GM04504 (cell line): ENCODE results near the gene MDC1.

Experiments used
- DNase-seq: peaks from one replicate; pipeline ENCODE4 v3.0.0-alpha.2; 2012; ENCODE audit warnings: low read depth

The MDC1 gene

DNA sequence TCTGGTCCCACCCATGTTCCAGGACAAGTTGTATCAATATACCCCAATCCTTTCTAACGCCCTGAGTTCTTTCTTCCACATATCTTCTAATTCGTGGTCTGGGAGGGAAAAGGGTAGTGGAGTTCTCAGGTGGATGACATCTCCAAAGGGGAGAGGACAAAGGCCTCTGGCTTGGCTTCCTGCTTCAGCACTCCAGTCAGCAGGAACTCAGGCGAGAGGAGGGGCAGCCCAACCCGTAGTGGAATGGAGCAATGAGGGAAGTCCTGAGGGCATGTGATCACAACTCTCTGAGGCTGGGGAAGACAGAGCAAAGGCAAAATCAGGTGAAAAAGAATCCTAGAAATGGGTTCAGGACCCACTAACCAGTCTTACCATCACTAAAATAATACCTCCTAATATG is 16.7 kb downstream of the MDC1 start:
- DNase-seq = no peak

DNA sequence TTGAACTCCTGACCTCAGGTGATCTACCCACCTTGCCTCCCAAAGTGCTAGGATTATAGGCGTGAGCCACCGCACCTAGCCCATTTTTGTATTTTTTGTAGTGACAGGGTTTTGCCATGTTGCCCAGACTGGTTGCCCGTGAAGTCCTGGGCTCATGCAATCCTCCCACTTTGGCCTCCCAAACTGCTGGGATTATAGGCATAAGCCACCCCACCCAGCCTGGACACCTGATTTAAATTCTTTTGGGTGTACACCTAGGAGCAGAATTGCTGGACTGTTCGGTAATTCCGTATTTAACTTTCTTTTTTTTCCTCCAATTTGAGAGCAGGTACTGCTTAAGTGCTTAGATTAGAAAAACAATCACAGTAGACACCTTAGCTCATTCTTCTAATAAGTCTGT is 20.6 kb downstream of the MDC1 start:
- no peak for DNase-seq

DNA sequence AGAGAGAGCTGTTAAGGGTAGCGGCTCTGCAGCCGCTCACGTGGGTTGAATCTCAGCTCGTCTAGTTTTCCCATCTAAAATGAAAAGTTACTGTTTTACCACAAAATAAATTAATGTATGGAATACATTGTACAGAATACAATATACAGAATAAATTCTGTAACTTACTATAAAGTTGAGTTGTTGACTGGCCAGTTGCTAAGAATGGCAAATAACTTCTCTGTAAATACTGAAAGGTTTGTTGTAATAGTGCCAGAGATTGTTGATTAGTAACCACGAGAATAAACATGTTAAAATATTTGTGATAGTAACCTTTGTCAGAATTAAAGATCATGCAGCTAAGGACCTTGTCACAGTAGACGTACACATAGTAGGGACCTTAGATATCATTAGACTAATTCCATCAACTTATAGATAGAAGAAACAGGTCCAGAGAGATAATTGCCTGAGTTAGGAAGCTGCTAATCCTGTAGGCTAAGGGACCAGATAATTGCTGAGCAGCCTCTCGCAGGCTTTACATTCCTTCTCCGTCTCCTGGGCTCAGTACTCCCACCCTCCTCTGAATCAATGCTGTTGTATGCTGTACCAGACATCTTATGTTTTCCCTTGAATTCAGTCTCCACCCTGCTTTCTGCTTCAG is 25.8 kb downstream of the MDC1 start:
- no peak for DNase-seq

DNA sequence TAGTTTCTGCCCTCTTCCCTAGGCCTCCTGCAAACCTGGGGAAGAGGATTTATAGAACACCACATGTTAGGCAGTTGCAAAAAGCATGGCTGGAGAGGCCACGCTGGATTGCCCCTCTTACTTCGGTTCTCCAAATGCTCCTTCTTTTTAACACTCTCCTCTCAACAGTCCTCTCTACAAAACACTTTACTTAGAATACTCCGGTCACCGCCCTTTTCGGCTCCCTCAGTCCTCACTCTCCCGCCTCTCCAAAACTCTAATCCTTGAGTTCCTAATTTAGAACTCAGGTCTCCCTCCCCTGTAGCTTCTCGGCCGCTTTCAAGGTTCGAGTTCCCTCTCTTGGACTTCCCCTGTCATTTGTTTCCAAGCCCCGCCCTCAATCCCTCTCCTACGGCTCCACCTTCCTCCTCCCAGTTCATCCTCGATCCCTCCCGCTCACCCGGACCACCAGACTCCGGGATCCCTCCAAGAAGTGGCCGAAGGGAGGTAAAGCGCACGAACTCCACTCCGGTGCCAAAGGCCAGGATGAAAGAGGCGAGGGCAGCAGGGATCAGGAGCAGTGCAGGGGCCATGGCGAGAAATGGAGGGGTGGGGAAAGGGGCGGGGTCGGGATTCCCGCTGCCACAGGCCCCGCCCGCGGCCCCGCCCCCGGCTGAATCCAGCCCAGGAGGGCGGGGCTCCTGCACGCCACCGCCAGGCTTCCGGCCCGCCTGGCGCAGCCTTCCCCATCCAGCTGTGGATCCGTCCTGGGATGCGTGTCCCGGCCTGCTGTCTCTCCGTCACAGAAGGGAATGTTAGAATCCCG is 26.5 kb downstream of the MDC1 start, which contains the start of gene NRM:
Gene NRM (minus strand): TSS at position 582 of the 805 bp plus-strand sequence. CDS start 10 bp downstream, at position 572.
- DNase-seq = peak; percentile 78

DNA sequence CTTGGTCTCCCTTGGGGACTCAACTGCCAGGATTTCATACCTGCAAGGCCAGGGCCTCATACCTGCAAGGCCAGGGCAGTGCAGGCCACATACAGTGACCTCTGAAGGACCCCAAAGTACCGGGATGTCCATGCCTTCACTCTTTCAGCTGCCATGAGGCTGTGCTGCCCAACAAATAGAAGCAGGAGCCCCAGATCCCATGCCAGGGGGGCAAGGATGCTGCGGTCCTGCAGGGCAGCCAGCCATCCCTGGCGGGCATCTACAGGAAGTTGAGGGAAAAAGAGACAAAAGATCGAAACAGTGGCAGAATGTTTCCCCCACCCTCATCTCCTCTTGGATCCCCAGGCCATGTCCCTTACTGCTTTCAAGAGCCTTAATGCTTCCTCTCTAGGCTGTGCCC is 27.1 kb downstream of the MDC1 start:
- no peak for DNase-seq

DNA sequence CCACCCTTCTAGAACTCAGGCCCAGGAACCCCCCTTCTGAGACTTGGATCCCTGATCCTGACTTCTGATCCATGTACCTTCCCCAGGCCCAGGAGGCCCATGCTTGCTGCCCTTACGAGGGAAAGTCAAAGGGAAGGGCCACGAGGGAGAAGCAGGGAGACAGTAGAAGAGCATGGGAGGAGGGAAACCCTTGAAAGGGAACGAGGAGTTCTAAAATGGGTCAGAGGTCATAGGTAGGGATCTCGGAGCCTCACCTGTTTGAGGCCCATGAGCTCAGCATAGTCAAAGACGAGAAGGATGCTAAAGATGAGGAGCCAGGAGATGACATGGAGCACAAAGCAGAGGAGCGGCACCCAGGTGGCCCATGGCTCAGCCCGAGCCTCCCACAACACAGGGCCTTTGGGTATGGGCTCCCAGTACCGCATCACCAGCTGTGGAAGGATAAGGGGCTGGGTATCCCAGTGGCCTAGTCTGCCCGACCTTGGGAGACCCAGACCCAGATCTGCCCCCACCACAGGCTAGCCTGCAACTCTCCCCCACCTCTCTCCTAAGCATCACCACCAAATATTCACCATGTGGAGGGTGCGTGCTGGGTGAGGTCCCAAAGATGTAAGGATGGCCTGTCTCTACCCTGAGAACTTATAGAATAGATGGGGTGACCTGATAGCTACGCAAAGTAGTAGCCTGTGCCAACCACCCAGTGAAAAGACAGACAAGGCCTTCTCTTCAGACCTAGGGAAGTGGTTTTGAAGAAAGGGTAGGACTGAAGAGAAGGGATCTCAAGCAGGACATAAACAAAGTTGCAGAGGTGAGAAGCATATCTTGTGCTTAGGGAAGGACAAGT is 27.8 kb downstream of the MDC1 start:
- no peak for DNase-seq

DNA sequence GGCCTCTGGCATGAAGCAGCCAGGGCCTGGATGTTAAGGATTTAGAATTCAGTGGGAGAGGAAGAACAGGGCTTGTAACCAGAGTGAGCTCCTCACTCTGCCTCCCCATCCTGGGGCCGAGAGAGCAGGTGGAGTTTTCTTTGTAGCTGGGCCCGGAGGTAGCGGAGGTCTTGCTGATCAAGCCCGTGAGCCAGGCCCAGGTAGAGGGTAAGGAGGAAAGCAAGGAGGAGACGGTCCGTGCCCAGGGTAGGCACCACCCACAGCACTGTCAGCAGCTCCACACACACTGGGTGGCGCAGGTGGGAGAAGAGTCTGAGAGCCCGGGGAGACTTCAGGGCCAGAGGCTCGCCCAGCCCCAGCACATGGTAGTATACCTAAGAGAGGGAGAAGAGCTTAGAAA is 28.5 kb downstream of the MDC1 start:
- no peak for DNase-seq

DNA sequence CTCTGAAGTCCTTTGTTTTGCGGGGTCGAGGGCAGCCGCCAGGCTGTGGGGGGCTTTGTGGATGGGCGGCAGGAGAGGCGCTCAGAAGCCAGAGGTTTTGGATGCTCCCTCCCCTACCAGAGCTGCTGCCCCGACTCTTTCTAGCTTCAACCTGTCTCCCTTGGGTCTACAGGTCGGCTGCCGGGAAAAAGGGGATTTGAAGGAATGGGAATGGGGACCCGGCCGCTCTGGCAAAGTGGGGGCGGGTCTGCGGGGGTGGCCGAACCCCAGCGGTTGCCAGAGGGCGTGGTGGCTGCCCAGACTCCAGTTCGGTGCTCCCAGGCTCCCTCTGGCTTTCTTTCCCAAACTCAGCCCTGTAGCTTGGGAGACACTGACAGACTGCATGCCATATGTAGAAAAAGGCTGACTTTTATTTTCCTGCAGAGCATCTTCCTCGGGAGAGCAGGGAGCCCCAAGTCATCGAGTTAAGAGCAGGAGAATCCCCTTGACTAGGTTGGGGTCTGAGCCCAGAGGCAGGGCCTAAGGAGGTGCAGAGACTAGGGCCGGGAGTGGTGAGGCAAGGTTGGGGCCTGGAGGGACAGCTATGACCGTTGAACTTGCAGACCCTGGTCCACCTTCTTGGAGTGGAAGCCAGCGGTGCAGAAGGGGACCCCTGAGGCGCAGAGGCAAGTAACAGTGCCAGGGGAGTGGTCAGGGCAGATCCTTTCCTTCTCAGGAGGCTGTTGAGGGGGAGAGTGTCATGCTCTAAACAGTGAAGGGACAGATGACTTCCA is 29.2 kb downstream of the MDC1 start:
- no peak for DNase-seq

DNA sequence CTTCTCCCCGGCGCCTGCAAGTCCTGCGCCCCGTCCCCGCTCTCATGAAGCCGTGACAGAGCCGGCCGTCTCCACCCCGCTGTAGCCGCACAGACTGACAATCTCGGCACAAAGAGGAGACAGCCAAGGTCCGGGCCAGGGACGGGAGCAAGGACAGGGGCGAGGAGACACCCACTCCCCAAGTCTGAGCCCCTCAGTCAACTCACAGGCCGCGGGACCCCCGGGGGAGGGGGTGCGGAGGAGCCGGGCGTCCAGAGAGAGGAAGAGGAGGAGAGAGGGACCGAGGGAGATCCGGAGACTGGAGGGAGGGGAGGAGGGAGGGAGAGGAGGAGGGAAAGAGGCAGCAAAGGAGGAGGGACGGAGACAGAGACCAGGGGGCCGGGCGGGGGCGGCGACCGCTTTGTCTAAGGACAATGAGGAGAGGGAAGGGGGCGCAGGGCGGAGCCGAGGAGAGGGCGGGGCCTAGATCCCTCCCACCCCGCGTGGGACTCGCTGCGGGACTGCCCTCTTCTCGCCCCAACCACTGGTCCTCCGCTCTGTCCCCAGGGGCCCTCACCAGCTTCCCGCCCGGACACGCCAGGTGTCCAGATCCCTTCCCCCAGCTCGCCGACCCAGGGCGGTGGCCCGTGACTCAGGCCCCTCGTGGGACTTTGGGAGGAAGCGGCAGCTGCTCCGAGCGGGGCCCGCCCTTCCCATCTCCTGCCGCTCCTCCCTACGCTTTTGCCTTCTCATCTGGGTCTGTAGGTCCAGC is 30.0 kb downstream of the MDC1 start:
- DNase-seq = peak; percentile 97

DNA sequence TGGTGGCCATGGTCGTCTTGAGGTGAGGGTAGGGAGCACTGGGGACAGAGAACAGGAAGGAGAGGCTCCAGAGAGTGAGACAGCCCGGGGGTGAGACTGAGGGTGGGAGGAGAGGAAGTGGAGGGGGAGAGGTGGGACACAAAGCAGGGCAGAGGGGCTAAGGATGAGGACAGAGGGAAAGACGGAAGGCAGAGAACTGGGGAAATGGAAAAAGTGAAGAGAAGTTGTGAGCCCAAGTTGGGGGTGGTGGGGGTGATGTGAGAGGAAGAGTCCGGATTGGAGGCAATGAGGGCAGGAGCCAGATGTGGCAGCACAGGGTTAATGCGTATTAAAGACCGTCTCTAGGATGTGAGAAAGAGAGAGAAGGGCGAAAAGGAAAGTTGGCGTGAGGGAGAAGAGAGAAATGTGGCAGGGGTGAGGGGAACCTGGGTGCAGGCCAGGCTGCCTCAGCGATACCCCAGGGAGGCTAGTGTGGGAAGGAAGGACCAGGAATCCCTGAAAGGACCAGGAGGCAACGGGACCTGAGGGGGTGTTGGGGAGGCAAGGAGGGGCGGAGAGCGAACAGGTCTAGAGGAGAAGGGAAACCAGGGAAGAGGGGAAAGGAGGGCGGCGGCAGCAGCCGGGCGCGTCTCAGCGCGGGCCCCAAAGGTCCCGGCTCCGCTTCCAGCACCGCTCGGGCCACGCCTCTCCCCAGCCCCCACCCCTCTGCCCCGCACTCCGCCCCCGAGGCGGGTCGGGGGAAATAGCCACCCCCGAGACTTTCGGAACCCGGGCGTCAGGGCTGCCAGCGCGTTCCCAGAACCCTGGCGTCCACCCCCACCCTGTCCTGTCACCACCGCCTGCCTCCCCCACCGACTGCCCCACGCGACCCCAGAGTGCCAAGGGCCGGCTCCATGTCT is 30.8 kb downstream of the MDC1 start, which contains the start of gene PPP1R18:
Gene PPP1R18 (minus strand): TSS at position 637 of the 899 bp plus-strand sequence. CDS start 627 bp downstream, at position 10.
- DNase-seq = no peak

DNA sequence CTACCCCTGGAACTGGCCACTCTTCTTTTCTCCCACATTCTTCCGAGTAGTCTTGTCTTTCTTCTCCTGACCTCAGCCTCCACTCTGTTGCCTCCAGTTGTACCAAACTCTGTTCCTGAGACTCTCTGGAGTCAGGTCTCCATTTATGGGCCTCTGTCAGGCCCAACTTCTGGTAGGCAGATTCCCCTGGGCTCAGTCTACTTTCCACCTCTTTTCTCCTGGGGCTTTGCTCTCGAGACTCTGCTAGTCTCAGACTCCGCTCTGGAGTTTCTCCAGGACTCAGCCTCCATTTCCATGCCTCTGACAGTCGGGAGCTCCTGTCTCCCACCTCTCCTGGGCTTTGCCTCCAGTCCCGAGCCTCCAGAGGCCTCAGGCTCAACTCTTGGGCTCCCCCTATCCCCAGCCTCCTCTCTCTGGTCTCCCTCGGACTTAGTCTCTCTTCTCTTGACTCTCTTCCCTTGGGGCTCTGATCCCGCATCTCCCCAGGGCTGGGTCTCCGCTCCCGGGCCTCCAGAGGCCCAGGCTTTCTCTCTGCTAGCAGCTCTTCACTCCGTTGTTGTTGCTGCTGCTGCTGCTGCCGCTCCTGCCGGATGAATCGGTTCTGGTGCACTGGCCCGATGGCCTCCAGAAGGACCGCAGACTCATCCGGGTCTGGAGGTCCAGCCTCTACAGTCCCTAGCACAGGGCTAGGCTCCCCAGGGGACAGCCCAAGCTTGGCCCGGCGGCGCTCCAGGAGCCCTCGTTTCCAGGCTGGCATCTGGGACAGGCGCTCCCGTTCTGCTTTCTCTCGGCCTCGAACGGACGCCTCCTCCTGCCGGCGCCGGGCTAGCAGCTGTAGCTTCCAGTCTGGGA is 31.7 kb downstream of the MDC1 start:
- no peak for DNase-seq

DNA sequence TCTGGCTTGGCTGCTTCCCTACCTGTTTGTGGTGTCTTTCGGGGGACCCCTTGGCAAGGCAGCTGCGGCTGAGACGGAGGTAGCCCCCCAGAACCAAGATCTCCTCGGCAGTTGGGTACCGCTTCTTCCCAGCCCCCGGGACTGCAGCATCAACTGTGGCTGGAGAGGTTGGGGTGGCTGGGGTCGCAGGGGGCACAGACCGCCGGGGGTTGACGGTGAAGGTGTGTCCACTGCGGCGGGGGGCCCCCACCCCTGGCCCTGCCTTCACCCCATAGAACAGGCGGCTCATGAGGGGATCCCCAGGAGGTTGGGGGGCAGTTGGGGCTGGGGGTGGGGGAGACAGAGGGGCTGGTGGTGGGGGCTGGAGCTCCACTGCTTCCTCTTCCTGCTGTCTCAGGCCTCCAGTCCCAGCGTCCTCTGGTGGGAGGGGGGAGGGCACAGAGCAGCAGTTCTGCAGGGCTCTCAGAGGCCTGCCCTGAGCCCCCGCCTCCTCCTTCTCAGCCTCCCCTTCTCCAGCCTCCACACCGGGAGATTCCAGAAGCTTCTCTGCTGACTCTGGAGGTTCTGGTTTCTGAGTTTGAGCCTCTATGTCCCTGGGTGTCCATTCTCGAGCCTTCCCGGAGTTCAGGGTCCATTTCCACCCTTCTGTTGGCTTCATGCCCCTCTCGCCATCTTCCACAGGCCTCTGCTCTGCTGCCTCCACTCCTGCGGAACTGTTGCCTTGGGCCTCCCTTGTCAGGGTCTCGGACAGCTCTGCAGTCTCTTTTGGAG is 32.5 kb downstream of the MDC1 start:
- no peak for DNase-seq

DNA sequence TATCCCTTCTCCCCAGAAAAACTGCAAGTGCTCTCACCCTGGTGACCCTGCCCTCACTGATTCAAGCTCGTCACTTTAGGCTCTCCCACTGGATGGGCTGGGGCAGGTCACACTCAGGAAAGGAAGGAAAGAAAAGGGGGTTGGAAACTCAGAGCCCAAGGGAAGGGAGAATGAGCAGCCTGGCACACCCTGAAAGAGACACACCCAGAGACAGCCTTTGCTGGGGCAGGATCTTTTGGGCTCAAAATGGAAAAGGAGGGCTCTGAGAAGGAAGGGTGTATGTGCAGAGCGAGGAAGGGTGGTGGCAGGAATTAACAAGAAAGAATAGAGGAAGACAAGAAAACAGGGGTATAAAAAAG is 33.1 kb downstream of the MDC1 start:
- no peak for DNase-seq

DNA sequence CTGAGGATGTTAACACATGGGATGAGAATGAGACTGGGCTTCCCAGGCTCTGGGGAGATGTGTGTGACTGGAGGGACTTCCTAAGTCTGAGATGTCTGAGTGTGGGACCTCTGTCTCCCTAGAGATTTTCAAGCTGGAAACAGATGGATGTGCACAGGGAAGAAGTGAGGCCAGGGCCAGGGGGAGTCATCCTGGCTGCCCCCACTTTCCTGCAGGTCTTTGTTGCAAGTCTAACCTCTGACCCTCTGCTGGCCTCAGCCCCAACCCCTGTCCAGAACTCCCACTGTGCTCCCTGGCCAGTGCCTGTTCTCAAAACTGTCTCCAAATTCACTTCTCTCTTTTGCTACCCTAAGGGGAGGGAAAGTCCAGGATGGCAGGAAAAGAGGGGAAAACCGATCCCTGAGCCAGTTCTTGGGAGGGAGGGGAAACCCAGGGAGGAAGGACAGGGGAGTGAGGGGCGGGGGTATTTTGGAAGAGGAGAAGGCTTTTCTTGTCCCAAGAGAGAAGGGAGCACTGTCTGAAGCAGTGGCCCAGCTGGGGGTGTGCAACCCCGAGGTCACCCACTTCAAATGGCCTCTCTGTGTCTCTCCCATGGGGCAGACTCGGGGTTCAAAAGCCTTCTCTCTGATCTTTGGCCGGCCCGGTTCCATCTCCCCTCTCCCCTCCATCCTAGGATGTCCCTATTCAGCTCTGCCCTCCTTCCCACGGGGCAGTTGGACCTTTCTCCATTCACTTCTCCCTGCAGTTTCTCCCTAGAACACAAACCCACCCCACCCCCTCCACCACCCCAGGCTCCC is 33.7 kb downstream of the MDC1 start:
- no peak for DNase-seq

DNA sequence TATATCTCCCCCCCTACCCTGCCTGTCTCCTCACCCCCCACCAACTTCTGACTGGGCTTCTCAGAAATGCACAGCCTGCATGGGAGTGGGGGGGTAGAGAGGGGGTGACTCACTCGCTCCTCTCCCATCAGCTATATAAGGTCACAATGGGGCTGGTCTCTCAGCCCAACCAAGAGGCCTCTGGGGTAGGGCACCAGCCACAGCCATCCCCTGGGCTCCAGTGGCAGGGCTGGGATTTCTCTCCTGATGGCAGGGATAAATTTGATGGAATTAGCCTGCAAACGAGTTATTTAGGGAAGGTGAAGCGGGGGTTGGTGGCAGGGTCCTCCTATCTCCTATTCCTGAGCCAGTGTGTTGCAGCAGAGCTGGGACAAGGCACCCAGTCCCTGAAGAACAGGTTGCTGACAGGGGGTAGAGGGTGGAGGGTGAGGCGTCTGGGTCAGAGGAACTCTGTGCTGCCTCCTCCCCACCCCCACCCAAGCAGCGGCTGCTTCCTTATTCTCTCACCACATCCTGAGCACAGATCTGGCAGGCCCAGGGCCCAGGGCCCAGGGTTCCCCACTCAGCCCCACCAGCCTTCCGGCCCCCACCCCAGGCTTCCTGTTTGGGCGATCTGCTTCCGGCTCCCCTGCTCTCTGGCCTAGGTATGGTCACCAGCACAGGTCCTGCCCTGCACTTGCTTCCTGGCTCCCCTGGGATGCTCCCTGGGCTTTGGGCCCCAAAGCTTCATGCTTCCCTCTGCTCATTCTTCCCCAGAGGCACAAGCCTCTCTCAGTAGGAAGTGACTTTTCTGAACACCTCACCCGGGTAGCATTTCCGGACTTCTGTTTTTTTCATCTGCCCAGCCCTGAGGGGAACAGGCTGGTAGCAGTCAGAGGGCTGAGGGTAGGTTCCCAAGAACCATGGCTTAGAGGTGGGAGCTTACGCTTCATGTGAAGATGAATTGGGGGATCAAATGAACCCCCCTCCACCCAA is 34.7 kb downstream of the MDC1 start:
- DNase-seq = peak; percentile 77

DNA sequence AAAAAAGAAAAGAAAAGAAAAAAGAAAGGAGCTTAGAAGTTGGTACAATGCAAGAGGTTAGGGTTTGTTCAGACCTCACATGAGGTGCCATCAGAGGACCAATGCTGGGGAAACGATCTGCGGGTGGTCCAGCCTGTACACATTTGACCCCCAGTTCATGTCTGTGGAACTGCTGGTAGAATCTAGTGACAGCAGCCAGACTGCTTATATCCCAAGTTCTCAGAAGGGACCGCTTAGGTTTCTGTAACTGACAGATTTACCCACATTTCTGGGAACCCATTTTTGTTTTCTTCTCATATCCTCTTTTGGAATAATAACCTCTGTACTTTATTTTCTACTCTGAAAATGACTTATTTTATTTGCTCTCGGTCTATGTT is 35.3 kb downstream of the MDC1 start:
- no peak for DNase-seq
